Measurements from ENCODE around the gene BDKRB1.
A peak's percentile ranks its signal among the peaks of the same experiment; 100 is the strongest.
"Not testable (repeated sequence)": the region's sequence is repeated elsewhere in the genome, so short reads cannot be mapped to it uniquely, and the experiment has no call there.

The BDKRB1 gene

GRCh38 chr14:96243785-96244184, 12.2 kb upstream of the BDKRB1 start:
- TF ChIP-seq POLR2A (IDR thresholded peaks at IDR 0.05; ENCODE audit: low read depth, low read length) = no peak
- DNase-seq (ENCODE audit: insufficient read length, low spot score) (no peak), FAIRE-seq (no peak)

- not testable (repeated sequence) for DNase-seq (ENCODE audit: insufficient read length, low spot score); FAIRE-seq
Measured at GRCh38 chr14:96245074-96245473, 10.9 kb upstream of the BDKRB1 start.

GRCh38 chr14:96245710-96246538, 10.1 kb upstream of the BDKRB1 start:
- peak; percentile 40 for DNase-seq (ENCODE audit: insufficient read length, low spot score)
- no peak for TF ChIP-seq POLR2A (IDR thresholded peaks at IDR 0.05; ENCODE audit: low read depth, low read length)
- no peak for FAIRE-seq

- peak; percentile 98 for FAIRE-seq
Measured at GRCh38 chr14:96246539-96246847, 9.5 kb upstream of the BDKRB1 start.

GRCh38 chr14:96247031-96247430, 9.0 kb upstream of the BDKRB1 start:
- no peak for DNase-seq (ENCODE audit: insufficient read length, low spot score)
- no peak for TF ChIP-seq POLR2A (IDR thresholded peaks at IDR 0.05; ENCODE audit: low read depth, low read length)
- no peak for FAIRE-seq

More at GRCh38 chr14:96246539-96246847, 9.5 kb upstream of the BDKRB1 start:
- TF ChIP-seq POLR2A (IDR thresholded peaks at IDR 0.05; ENCODE audit: low read depth, low read length) = no peak
- DNase-seq (ENCODE audit: insufficient read length, low spot score) = peak; percentile 91

GRCh38 chr14:96249029-96249428, 7.0 kb upstream of the BDKRB1 start:
- no peak for TF ChIP-seq POLR2A (IDR thresholded peaks at IDR 0.05; ENCODE audit: low read depth, low read length)
- DNase-seq (ENCODE audit: insufficient read length, low spot score) (no peak), FAIRE-seq (peak; percentile 92)

GRCh38 chr14:96250485-96250884, 5.5 kb upstream of the BDKRB1 start:
- DNase-seq (ENCODE audit: insufficient read length, low spot score) (no peak), FAIRE-seq (no peak)
- TF ChIP-seq POLR2A (IDR thresholded peaks at IDR 0.05; ENCODE audit: low read depth, low read length) = no peak

- TF ChIP-seq POLR2A (IDR thresholded peaks at IDR 0.05; ENCODE audit: low read depth, low read length) = no peak
- FAIRE-seq (no peak), DNase-seq (ENCODE audit: insufficient read length, low spot score) (no peak)
Measured at GRCh38 chr14:96251656-96252155, 4.3 kb upstream of the BDKRB1 start.

- DNase-seq (ENCODE audit: insufficient read length, low spot score) (no peak), FAIRE-seq (no peak)
- TF ChIP-seq POLR2A (IDR thresholded peaks at IDR 0.05; ENCODE audit: low read depth, low read length) = no peak
Measured at GRCh38 chr14:96252323-96252998, 3.5 kb upstream of the BDKRB1 start.

GRCh38 chr14:96252999-96253539, 2.9 kb upstream of the BDKRB1 start:
- no peak for TF ChIP-seq POLR2A (IDR thresholded peaks at IDR 0.05; ENCODE audit: low read depth, low read length)
- FAIRE-seq = peak; percentile 95
- peak; percentile 78 for DNase-seq (ENCODE audit: insufficient read length, low spot score)

- FAIRE-seq (no peak), DNase-seq (ENCODE audit: insufficient read length, low spot score) (no peak)
- TF ChIP-seq POLR2A (IDR thresholded peaks at IDR 0.05; ENCODE audit: low read depth, low read length) = no peak
Measured at GRCh38 chr14:96254687-96255086, 1.3 kb upstream of the BDKRB1 start.

- DNase-seq (ENCODE audit: insufficient read length, low spot score) = no peak
- TF ChIP-seq POLR2A (IDR thresholded peaks at IDR 0.05; ENCODE audit: low read depth, low read length) = no peak
- peak; percentile 79 for FAIRE-seq
Measured at GRCh38 chr14:96256407-96256806, 397 bp downstream of the BDKRB1 start.

GRCh38 chr14:96257056-96257455, 1.0 kb downstream of the BDKRB1 start:
- FAIRE-seq (no peak), DNase-seq (ENCODE audit: insufficient read length, low spot score) (no peak)
- TF ChIP-seq POLR2A (IDR thresholded peaks at IDR 0.05; ENCODE audit: low read depth, low read length) = no peak

GRCh38 chr14:96257900-96258299, 1.9 kb downstream of the BDKRB1 start:
- FAIRE-seq (no peak), DNase-seq (ENCODE audit: insufficient read length, low spot score) (no peak)
- no peak for TF ChIP-seq POLR2A (IDR thresholded peaks at IDR 0.05; ENCODE audit: low read depth, low read length)
